HG03196 (cell line): Measurements from ENCODE around the gene ZNF644.
"Not testable (repeated sequence)": the region's sequence is repeated elsewhere in the genome, so short reads cannot be mapped to it uniquely, and the experiment has no call there.

Experiments
- ATAC-seq: cut with Tn5 transposase; IDR thresholded peaks from one replicate; pipeline ENCODE4 v1.9.1; 2021; ENCODE audit not compliant: unreplicated experiment

Gene ZNF644

GRCh38 chr1:90928231-90928630, 93.6 kb downstream of the ZNF644 start:
- not testable (repeated sequence) for ATAC-seq

- ATAC-seq, result not testable (repeated sequence)
Measured at GRCh38 chr1:90927674-90928073, 94.2 kb downstream of the ZNF644 start.

GRCh38 chr1:90926971-90927370, 94.9 kb downstream of the ZNF644 start:
- no peak for ATAC-seq

- ATAC-seq, result no peak
Measured at GRCh38 chr1:90925928-90926869, 95.6 kb downstream of the ZNF644 start.

GRCh38 chr1:90924982-90925381, 96.9 kb downstream of the ZNF644 start:
- ATAC-seq, result no peak

- ATAC-seq, result no peak
Measured at GRCh38 chr1:90922996-90923395, 98.8 kb downstream of the ZNF644 start.

GRCh38 chr1:90922202-90922601, 99.6 kb downstream of the ZNF644 start:
- ATAC-seq, result no peak

GRCh38 chr1:90919900-90920299, 101.9 kb downstream of the ZNF644 start:
- no peak for ATAC-seq

GRCh38 chr1:90919190-90919719, 102.6 kb downstream of the ZNF644 start:
- ATAC-seq, result peak; percentile 48

GRCh38 chr1:90911353-90911752, 110.5 kb downstream of the ZNF644 start:
- ATAC-seq, result no peak

GRCh38 chr1:90902672-90903071, 119.2 kb downstream of the ZNF644 start:
- no peak for ATAC-seq

- no peak for ATAC-seq
Measured at GRCh38 chr1:90899263-90899662, 122.6 kb downstream of the ZNF644 start.

- ATAC-seq, result not testable (repeated sequence)
Measured at GRCh38 chr1:90893679-90894078, 128.2 kb downstream of the ZNF644 start.

GRCh38 chr1:90892884-90893283, 129.0 kb downstream of the ZNF644 start:
- ATAC-seq, result not testable (repeated sequence)

GRCh38 chr1:90892196-90892595, 129.6 kb downstream of the ZNF644 start:
- not testable (repeated sequence) for ATAC-seq

- ATAC-seq, result not testable (repeated sequence)
Measured at GRCh38 chr1:90891756-90892155, 130.1 kb downstream of the ZNF644 start.

GRCh38 chr1:90882221-90882620, 139.6 kb downstream of the ZNF644 start:
- ATAC-seq, result no peak

GRCh38 chr1:90881034-90881433, 140.8 kb downstream of the ZNF644 start:
- ATAC-seq, result no peak

GRCh38 chr1:90879281-90879680, 142.6 kb downstream of the ZNF644 start:
- no peak for ATAC-seq

GRCh38 chr1:90876101-90876500, 145.7 kb downstream of the ZNF644 start:
- no peak for ATAC-seq
